HG03280 (cell line): ENCODE measurements around the gene BCL11A.

ENCODE experiments used
- ATAC-seq: cut with Tn5 transposase; IDR thresholded peaks from one replicate; pipeline ENCODE4 v1.9.1; 2021; ENCODE audit warnings: mild to moderate bottlenecking, moderate library complexity; ENCODE audit not compliant: unreplicated experiment

Gene BCL11A

DNA sequence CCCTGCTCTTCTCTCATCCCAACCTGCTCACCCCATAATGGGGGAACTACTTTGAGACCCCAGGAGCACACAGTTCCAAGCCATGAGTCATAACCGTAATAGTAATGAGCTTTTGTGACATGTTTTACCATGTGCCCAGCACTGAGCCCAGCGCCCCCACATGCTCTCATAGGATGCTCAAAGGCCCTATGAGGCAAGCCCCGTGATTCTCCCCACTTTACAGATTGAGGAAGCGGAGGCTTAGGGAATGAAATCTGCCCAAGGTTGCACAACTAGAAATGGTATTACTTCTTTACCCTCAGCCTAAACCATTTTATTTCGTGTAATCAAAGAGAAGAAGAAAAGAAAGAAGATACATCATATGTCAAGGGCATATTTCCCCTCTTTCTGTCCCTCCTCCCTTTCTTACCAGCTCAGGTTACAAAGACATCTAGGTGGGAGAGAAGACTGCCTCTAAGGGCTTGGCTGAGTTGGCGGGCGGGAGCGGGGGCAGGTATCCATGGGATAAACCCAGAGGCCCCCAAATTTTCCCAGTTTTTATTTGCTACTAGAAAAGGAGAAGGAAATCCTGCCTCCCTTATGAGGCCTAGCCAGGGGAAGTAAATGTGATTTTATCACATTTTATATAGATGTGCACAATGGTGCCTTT lies 24.2 kb downstream of the BCL11A start:
- ATAC-seq = no peak

DNA sequence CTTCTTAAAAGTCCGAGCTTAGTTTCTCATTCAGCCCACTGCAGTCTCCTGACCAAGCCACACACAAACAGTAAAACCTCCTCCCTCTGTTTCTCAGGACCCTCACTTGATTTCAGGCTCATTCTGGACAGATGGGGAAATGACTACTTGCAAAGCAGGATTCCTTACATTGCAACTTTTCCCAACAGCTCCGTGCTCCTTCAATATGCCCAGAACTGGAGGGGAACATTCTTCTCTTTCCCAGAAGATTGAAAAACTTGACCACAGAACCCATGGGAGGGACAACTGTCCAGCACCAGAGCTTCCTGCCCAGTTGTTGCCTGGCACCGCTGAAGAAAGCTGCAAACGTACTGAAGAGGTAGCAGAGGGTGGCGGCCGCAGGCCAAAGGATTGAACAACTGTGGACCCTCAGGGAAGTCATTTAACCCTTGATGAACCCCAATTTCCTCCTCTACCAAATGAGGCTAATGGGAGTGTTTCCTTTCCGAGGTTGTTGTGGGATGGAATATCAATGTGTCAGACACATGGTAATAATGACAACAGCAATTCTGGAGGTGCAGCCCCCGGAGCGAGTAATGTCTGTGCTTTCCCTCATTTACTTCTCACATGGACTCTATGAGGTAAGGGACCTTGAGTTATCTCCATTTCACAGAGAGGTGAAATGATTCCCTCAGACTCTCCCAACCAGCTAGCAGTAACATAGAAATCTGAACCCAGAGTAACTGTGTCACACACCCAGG lies 25.0 kb downstream of the BCL11A start:
- ATAC-seq = no peak

DNA sequence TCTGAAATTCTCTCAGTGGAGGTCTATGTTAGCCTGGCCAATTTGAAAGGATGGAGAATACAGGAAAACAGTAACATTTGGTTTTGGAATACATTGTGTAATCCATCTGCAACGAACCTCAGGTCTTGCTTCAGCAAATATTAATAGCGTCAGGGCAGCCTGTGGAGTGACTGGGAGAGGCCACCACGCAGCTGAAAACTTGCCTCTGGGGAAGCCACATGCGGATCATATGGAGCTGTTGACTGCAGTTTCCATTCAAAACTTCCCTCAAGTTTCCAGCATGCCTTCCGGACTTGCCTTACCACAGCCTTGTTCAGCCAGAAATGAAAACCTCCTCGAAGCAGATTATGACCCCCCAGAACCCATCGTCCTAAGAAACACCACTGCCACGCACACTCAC lies 25.7 kb downstream of the BCL11A start:
- no peak for ATAC-seq

DNA sequence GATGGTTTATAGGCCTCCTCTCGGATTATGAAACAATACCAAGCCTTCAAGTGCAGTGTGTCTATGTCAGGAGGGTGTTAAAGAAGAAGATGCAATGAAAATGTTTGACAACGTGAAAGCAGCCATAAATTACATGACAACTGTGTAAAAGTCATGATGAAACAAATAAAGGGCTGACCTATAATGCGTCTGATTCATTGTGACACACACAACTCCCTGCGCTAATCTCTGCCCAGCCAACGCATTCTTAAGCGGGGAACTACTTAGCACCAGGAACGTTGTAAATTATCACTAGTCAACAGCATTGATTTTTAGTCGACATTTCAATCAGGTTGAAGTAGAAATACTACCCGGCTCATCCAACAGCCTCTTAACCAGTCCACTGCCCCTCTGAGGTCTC lies 26.8 kb downstream of the BCL11A start:
- ATAC-seq = no peak

DNA sequence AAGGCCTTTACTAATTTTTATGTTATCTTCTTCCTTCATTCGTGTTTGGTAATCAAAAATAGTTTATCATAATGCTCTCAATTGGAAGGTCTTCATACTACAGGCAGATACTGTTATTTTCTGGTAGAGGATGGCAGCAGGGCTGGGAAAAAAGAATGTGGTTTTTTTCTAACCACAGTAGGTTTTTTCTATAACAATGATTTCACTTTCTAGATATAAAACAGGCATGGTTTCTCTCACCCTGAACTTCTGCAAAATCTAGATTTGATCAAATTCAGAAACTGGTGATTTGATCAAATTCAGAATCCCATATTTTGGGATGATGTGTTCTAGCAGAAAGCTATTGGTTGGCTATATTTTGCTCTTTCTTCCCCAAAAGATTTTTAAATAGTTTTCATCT lies 27.6 kb downstream of the BCL11A start:
- no peak for ATAC-seq

DNA sequence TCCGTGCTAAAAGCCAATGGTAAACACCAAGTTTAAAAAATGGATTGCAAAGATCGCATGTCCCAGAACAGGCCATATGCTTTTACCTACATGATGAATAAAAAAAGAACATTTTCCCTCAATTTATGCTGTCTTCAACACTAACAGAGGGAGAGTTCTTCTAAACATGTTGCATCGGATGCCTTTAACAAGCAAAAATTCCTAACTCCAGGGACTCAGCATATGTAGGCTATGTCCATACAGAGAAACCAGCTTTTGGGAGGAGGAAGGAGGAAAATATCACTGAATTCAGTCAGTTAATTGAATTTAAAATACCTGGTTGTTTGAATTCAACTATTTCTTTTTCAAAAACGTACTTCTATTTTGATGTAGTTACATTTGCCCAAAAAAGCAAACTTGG lies 28.6 kb downstream of the BCL11A start:
- no peak for ATAC-seq

DNA sequence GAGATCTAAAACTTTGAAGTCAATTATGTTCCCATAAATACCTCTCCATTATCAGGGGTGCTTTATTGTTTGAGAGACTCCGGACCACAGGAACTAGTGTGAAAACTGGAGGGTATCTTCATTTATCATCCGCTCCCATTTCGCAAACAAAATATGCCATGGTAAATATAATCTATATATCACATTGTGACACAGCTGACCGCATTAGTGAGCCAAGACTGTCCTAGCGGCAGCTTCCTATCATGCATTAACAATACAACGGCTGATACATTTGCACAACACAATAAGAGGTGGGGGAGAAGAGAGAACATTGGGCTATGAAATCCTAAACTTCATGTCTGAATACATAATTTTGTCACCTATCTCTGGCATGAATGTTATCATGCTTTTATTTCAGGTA lies 29.5 kb downstream of the BCL11A start:
- no peak for ATAC-seq

DNA sequence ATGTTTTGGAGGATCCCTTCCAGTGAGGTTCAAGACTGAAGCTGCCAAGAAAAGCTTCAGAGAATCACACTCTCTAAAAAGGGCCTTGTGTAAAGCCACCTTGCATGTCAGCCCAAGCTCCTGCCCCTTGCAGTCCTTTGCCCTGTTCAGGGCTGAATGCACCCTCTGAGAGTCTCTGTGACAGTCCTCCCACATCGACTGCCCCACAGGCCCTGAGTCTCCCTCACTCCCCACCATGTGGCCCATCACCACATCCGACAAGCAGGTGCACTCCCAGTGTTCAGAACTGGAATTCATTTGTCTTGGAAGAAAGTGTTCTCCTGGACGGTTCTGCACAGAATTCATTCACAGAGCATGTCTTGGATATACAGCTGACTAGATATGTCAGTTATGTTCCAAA lies 31.0 kb downstream of the BCL11A start:
- ATAC-seq = no peak

DNA sequence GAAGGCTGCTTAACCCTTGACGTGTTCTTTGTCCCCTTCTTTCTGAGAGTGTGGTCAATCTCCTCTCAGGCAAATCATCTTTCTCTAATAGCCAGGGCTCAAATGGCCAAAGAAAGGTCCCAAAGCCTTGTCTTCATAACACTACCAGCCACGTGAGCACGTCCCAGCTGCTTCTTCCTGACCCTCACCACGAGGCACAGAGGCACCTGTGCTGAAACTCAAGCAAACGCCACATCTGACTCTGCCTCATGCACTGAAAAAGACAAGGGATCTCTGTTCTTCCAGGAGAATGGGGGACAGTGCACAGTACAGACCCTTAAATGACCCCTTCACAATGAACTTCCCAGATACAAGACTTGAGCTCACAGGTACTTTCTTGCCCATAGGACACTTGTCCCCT lies 31.8 kb downstream of the BCL11A start:
- no peak for ATAC-seq

DNA sequence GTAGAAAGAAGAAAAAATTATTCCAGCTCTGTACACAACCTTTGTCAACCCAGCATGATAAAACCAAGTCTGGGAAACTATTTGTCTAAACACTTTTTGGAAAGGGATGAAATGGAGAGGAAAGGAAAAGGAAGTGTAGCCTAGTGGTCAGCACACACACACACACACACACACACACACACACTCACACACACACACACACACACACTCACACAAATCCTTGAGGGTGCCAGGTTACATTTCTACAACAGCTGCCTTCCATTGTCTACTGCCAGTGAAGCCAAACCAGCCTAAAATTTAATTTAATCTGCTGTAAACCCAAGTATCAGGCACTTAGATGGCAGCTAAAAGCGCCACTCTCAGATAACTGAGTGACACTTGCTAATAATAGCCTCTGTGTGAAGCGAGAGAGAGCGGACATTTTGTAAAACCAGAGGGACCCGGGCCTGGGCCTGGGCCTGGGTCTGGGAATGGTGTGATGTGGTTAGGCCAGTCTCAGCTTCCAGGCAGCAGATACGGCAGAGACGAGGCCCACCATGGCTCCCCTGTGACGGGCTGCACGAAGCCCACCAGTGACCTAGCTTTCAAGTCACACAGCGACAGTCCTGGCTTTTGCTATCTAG lies 32.4 kb downstream of the BCL11A start:
- ATAC-seq = no peak

DNA sequence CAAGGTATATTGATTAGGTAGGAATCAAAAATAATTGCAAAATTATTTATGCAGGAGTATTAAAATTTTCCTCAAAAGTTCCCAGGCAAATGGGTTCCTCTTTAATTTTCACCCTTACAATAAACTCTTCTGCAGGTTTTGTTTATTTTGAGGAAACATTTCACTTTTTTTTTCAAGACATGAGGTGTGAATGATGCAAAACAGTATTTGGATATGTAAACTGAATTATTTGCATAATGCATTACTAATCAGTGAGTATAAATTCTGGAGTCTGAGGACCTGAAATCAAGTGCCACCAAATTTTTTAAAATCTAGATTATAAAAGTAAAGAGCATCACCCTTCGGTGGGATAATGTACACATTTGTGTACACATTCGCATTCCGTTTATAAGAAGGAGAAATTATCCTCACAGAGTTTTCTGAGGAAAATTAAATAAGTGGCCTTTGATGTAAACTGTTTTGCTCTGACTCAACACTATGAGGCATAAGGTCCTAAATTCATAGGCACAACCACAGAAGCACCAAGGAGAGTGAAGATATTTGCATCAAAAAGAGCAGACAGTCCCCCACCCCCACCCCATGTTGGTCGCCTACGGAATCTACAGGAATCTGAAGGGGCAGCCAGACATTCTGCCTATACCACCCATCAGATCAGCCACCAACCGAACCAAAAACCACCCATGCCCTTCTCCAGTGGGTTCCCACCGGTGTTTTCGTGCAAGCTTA lies 33.1 kb downstream of the BCL11A start:
- ATAC-seq = no peak

DNA sequence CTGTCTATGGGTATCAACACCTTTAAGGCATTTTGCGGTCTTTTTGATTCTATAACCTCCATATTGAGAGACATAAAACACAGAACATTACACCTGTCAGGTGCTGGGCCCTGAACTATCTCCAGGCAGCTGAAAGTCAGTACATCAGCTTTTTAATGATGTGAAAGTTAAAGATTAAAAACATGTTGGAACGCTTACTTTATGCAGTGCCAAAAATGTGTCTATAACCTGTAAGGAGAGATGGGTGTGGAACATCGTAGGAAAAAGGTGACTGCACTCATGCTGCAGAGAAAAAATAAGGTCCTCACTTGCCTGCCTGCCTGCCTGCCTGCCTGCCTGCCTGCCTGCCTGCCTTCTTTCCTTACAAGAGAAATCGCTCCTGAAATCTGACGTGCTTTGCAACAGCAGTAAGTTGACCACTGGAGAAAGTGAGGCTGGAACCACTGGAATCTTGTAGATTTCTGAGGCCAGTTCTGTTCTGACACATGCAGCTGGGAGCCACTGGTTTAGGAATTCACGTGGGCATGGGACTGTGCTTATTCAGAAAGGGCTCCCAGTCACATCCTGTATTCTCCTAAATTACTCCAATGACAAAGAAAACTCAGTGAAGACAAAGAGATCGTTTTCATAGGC lies 34.1 kb downstream of the BCL11A start:
- no peak for ATAC-seq

DNA sequence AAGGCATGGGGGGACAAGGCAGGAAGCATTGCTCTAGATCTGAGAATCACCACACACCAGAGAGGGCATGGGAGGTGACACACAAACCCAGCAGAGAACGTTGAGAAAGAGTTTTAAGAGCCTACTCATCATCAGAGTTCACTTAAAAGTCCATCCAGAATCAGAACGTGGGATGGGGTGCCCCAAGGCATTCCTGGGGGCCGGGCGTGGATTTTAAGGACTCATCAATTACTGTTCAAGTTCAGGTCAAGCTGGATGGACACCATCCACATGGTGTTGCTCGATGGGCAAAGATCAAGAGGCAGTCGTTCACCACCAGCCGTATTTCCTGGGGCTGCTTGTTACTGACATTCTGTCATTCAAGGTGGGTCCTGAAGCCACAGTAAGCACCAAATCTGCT lies 34.9 kb downstream of the BCL11A start:
- no peak for ATAC-seq

DNA sequence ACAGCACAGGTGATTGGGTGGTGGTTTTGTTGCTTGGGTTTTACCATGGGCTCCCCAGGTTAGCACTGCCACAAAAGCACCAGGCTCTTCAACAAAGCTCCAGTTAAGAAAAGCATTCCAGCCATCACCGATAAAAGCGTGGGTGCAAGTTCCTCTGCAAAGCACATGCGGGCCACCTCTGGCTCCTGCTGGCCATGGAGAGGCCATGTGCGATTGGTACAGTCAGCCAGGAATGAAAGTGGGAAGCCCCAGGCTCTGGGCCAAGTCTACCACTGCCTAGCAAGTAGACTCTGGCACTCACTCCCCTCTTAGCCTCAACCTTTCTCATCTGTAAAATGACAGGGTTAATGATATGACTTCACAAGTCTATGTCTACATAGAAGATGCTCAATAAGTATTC lies 36.0 kb downstream of the BCL11A start:
- ATAC-seq = no peak

DNA sequence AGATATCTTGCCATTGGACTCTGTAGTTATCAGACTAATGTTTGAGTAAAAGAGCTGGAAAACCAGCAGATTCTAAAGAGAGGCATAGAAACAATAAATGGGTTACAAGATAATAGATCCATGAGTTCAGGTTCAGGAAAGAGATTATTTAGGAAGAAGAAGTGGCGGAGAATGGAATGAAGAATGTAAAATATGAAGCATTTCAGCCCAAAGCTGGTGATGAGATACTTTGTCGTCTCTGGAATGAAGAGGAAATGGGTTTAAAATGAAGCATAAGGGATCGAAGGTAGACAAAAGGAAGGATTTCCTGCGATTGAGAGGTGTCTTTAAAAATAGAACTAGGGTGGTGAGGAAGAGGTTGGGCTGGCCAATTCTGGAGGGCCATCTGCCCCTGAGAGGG lies 36.6 kb downstream of the BCL11A start:
- ATAC-seq = no peak

DNA sequence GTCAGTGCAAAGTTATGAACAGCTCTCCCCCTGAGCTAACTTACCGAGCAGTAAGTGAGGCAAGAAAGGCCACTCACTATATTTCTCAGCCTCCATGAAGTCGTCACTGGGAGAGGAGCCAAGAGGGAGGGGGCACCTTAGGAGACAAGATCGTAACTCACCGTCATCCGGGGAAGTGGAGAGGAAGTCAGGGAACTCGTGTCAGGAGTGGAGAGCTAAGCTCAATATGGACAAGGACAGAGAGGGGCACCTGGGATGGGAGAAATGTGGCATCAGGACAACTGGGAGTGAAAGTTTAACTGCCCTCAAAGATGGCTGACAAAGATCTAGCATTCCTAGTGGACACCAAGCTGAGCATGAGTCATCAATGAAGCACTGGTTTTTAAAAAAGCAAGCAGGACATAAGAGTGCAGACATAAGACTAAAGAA lies 37.1 kb downstream of the BCL11A start:
- no peak for ATAC-seq

DNA sequence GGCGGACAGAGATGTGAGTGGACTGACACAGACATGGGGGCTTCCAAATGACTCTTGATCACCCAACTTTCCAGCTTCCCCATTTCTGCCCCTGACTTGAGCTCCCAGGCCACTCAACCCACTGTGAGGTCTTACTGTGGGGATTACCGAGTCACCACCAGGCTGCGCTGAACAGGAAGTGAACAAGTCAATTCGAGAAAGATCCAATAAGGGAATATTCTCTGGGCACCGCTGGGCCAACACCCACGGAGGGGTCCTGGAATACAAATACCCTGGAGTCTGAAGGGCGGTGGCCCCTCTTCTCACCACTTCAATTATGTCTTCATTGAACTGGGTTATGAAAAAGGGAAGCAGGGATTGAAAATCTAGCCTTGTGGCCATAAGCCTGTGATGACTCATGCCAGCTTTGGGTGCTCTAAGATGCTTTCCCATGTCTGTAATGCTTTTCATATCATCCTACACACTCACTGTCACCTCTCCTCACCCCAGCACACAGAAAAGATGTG lies 37.7 kb downstream of the BCL11A start:
- peak; percentile 90 for ATAC-seq

DNA sequence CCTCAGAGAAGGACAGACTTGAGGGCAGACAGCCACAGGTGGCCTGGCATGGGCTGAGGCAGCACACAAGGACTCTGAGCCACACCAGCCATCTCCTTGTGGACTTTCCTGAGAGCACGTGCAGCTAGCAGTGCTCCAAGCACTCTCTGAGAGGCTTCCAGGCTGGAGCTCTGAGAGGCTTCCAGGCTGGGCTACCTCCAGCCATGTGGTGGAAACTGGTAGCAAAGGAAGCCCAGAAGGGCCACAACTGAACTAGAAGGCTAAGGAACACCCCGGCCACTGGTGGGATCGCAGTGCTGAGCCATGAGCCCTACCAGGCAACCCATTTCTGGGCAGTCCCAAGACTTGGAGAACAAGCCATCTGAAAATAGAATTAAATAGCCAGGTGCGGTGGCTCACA lies 39.5 kb downstream of the BCL11A start:
- no peak for ATAC-seq

DNA sequence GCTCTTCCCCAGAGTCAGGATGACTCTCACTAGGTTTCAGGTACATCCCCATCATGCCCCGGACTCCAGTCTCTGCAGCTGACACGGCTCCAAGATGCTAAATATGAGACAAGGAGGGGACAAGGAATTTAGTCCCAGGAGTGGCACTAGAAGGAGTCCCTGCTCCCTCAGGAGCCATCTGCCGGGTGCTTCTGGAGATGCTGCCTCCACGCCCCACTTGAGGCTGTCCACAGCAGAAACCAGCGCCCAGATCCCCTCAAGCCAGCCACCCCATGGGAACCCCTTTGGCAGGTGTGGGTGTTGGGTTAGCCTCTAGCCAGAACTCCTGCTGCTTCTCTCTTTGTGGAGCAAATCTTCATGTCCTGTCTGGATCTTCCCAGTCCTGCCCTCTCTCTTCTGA lies 40.3 kb downstream of the BCL11A start:
- no peak for ATAC-seq

DNA sequence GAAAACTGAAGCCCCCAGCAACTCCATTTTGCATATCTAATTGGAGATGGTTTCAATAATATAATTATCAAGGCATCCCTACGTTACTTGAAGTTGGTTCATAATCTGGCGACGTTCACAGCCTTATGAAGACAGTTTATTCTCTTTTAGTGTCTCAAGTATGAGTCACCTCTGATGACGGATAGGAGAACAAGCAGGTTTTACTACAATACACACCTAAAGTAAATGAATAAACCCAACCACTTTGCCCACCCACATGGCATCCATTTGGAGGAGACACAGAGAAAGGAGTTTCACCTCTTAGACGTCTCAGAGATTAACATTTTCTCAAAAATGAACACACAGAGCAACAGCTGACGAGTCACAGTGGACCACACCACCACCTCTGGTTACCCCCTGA lies 40.8 kb downstream of the BCL11A start:
- ATAC-seq = no peak

DNA sequence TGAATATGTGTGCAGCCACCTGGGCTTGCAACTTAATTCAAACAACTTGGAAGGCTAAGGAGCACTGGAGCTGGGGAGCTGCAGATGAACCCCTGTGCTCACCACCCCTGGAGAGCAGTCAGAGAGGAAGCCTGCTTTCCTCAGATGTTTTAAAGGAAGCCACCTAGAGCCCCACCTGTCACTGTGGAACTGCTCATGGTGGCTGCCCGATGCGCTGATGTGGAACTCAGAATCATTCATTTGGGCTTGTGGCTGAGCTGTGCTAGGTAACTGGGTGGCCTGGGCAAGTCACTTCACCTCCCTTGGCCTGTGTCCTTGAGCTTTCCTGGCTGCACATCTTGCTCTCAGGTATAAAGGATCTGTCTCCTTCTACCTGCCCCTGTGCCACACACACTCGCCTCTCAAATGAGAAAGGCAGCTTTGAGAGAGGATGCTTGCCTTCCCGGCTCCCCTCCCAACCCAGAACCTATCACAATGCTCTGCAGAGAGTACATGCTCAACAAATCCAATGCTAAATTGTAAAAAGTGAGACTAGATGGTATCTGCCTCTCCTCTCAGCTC lies 41.3 kb downstream of the BCL11A start:
- ATAC-seq = no peak
